Neural cell (in vitro differentiated cells): ENCODE data around the gene ZNF394.

ENCODE experiments used
- CTCF ChIP-seq: fragments of 450-650 bp; IDR thresholded peaks from 2 replicates; pipeline ENCODE4 v1.5.1; 2014; ENCODE audit warnings: antibody characterized with exemption, mild to moderate bottlenecking, moderate library complexity; ENCODE audit not compliant: poor library complexity, severe bottlenecking
- EP300 ChIP-seq: fragments of 450-650 bp; conservative IDR thresholded peaks from 2 replicates; pipeline ENCODE4 v1.6.1; 2014; ENCODE audit warnings: antibody characterized with exemption, mild to moderate bottlenecking, moderate library complexity; ENCODE audit not compliant: poor library complexity, severe bottlenecking
- EZH2 ChIP-seq: fragments of 200-600, 300-800 bp; shearing (Covaris generic), sonication (generic); IDR thresholded peaks from 2 replicates; pipeline ENCODE4 v1.6.1; 2014; ENCODE audit warnings: antibody characterized with exemption, low read length, borderline replicate concordance, mild to moderate bottlenecking; ENCODE audit not compliant: insufficient read depth, poor library complexity, severe bottlenecking
- POLR2AphosphoS5 ChIP-seq: IDR thresholded peaks from 2 replicates; pipeline ENCODE4 v1.6.1; 2012
- RAD21 ChIP-seq: fragments of 450-650 bp; conservative IDR thresholded peaks from 2 replicates; pipeline ENCODE4 v1.6.1; 2014; ENCODE audit warnings: antibody characterized with exemption, mild to moderate bottlenecking, moderate library complexity
- SMC3 ChIP-seq: fragments of 450-650 bp; conservative IDR thresholded peaks from 2 replicates; pipeline ENCODE4 v1.6.1; 2014; ENCODE audit warnings: antibody characterized with exemption, mild to moderate bottlenecking, moderate library complexity; ENCODE audit not compliant: poor library complexity
- TAF1 ChIP-seq: IDR thresholded peaks from 2 replicates; pipeline ENCODE4 v1.6.1; 2012; ENCODE audit warnings: low read depth

DNA sequence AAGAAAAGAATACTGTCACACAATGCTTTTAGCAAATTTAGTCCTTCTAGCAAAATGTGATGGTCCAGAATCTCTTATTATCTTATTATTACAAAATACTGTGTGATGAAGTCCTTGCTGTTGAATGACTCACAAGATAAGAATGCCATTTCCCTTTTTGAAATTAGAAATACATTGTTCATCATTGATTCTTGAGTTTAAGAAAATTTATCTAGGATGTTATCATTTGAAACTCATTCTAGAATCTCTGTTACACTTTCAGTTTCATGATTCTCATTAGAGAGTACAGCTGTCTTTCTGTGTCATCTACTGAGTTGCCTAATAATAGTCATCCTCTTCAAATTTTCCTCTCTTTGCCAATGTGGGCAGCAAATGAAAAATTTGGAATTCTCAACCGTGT, 14.0 kb upstream of the ZNF394 start:
- TF ChIP-seq CTCF (no peak), POLR2AphosphoS5 (no peak), TAF1 (no peak), SMC3 (no peak), EP300 (no peak), EZH2 (no peak), RAD21 (no peak)
